GM10266 (cell line): Measurements from ENCODE around the gene PXT1.
"Not testable (repeated sequence)": the region's sequence is repeated elsewhere in the genome, so short reads cannot be mapped to it uniquely, and the experiment has no call there.

Source experiments
- DNase-seq: peaks from one replicate; pipeline ENCODE4 v3.0.0; 2012; ENCODE audit errors: extremely low spot score
- TF ChIP-seq, protein P1 (sequence below): IDR thresholded peaks from 2 replicates; pipeline ENCODE4 v1.5.1; 2012; ENCODE audit warnings: mild to moderate bottlenecking, low read depth; ENCODE audit not compliant: control insufficient read depth, insufficient read depth; ENCODE audit errors: missing control alignments

The PXT1 gene

DNA sequence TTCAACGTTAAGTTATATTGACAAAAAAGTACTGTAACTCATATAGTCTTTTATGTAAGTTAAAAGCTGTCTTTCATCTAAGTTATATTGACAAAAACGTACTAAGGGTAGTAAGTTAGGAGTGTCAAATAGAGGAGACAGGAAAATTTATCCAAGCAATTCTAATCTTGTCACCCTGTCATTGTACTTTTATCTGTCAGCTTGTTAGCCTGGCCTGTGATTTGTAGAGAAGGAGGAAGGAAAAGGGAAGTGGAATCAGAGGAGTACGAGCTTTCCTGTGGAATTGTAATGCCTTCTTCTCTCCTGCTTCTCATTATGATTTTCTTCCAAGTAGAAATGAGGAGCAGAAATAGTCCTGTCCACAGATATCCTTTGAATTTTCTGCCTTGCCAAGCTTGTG is 19.0 kb upstream of the PXT1 start:
- TF ChIP-seq, protein P1, sequence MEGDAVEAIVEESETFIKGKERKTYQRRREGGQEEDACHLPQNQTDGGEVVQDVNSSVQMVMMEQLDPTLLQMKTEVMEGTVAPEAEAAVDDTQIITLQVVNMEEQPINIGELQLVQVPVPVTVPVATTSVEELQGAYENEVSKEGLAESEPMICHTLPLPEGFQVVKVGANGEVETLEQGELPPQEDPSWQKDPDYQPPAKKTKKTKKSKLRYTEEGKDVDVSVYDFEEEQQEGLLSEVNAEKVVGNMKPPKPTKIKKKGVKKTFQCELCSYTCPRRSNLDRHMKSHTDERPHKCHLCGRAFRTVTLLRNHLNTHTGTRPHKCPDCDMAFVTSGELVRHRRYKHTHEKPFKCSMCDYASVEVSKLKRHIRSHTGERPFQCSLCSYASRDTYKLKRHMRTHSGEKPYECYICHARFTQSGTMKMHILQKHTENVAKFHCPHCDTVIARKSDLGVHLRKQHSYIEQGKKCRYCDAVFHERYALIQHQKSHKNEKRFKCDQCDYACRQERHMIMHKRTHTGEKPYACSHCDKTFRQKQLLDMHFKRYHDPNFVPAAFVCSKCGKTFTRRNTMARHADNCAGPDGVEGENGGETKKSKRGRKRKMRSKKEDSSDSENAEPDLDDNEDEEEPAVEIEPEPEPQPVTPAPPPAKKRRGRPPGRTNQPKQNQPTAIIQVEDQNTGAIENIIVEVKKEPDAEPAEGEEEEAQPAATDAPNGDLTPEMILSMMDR: no peak

DNA sequence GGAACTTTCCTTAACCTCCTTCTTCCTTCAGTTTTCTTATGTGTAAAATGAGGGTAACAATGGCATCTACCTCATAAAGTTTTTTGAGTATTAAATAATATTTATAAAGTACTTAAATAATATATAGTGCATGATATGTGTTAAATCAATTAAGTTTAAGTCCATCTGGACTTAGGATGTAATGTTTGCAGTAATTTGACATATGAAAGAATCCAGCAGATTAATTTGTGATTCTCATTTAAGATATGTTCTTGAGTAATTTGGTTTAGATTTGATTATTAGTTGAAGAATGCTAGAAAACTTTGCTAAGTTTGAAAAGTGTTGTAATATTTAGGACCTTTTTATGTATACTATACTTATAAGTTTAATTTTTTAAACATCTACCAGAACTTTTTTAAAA is 18.3 kb upstream of the PXT1 start:
- DNase-seq: no peak
- TF ChIP-seq, protein P1: no peak

More for the DNA sequence above, 19.0 kb upstream of the PXT1 start:
- DNase-seq: no peak

DNA sequence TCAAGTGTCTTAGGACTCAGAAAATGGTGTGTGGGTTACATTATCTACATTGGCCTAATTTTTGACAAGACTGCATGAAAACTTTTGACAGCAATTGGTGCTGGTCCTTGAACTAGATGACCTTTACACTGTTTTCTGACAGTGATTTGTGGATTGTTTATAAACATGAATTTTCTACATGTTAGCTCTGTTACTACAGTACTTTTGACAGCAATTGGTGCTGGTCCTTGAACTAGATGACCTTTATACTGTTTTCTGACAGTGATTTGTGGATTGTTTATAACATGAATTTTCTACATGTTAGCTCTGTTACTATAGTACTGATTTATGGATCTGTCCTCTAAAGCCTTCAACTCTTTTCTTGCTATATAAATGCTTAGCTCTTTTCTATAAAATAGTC is 16.8 kb upstream of the PXT1 start:
- DNase-seq: no peak
- TF ChIP-seq, protein P1: no peak

DNA sequence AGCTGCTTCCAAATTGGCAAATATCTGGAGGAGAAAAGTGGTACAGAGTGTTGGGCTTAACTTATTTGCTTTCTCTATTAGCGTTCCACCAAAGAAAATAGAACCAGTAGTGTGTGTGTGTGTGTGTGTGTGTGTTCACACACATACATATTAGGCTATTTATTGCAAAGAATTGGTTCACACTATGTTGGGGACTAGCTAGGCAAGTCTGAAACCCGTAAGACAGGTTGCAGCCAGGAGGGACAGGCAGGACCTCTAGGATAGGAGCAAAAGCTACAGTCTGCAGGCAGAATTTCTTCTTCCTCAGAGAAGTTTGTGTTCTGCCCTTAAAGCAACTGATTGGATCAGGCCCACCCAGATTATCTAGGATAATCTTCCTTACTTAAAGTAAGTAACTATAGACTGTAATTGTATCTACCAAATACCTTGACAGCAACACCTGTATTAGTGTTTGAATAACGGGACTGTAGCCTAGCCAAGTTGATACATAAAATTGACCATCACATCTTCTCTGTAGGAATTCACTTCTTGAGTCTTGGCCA is 12.9 kb upstream of the PXT1 start:
- no peak for DNase-seq
- TF ChIP-seq, protein P1: no peak

DNA sequence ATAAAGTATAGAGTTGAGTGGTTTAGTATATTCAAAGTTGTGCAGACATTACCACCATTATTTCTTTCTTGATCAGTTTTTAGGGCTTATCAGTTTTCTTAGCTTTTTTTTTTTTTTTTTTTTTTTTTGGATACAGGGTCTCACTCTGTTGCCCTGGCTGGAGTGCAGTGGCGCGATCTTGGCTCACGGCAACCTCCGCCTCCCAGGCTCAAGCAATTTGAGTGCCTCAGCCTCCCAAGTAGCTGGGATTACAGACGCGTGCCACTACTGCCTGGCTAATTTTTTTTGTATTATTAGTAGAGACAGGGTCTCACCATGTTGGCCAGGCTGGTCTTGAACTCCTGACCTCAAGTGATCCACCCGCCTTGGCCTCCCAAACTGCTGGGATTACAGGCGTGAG is 10.2 kb upstream of the PXT1 start:
- not testable (repeated sequence) for DNase-seq

DNA sequence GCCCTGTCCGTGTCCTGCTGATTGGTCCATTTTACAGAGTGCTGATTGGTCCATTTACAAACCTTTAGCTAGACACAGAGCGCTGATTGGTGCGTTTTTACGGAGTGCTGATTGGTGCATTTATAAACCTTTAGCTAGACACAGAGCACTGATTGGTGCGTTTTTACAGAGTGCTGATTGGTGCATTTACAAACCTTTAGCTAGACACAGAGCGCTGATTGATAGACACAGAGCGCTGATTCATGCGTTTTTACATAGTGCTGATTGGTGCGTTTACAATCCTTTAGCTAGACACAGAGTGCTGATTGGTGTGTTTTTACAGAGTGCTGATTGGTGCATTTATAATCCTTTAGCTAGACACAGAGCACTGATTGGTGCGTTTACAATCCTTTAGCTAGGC is 6.5 kb upstream of the PXT1 start:
- DNase-seq: not testable (repeated sequence)

DNA sequence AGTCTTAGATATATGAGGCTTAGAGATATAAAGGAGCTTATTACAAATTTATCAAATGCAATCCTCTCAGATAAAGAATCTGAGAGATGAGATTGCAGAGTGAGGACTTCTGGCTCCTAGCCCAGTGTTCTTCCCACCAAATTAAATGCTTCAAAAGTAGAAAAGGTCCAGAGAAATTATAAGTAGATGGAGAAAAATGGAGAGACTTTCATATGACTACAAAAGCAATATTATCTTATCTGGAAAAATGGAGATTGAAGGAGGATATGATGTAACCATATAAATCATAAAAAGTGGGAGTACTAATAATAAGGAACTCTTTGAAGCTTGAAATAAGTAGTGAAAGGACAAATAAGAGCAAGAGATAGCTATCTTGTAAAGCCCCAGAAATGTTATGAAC is 3.0 kb upstream of the PXT1 start:
- DNase-seq: no peak
- TF ChIP-seq, protein P1: no peak

DNA sequence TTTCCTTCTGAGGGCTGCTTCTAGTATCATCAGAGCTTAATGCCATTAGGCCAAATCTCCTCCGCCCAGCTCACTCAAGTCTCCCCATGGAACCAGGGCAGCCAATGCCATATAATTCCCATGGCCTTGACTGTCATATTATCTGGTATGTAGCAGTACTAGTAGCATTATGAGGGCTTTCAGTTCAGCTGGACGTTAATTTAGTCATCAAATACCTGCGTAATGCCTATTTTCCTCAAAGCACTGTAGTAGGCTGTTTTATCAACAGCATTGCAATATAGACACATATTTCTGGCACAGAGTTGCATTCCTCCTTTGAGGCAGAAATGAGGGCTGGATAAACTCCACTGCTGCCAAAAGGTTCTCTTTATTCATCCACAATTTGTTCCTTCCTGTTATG is 1.8 kb upstream of the PXT1 start:
- no peak for DNase-seq
- TF ChIP-seq, protein P1: no peak
